GM10266 (cell line): ENCODE measurements around the gene ITGAE.

Experiments used
- DNase-seq: peaks from one replicate; pipeline ENCODE4 v3.0.0; 2012; ENCODE audit errors: extremely low spot score
- CTCF ChIP-seq: IDR thresholded peaks from 2 replicates; pipeline ENCODE4 v1.5.1; 2012; ENCODE audit warnings: mild to moderate bottlenecking, low read depth; ENCODE audit not compliant: control insufficient read depth, insufficient read depth; ENCODE audit errors: missing control alignments

ITGAE gene

GRCh38 chr17:3683054-3683511, 117.9 kb downstream of the ITGAE start:
- peak; percentile 88 for DNase-seq
- TF ChIP-seq CTCF: peak; percentile 97

DNA sequence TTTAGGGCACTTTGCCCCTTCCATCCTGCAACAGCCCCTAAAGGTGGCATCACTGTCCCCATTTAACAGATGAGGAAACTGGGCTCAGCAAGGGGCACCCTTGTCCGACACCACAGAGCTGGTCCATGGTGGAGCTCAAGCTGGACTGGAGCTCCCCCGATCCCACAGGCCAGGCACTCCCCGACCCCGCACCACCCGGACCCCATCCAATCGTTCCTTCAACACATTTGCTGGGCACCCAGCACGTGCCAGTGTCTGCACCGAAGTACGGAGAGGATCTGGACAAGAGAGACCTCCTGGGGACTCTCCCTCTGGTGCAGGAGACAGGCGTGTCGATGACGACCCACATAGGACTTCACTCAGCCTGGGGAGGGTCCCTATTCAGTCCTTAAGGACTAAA, 119.0 kb downstream of the ITGAE start:
- TF ChIP-seq CTCF: no peak
- no peak for DNase-seq

GRCh38 chr17:3681565-3681964, 119.4 kb downstream of the ITGAE start:
- no peak for TF ChIP-seq CTCF
- no peak for DNase-seq

GRCh38 chr17:3681057-3681456, 119.9 kb downstream of the ITGAE start:
- TF ChIP-seq CTCF: no peak
- DNase-seq: no peak

DNA sequence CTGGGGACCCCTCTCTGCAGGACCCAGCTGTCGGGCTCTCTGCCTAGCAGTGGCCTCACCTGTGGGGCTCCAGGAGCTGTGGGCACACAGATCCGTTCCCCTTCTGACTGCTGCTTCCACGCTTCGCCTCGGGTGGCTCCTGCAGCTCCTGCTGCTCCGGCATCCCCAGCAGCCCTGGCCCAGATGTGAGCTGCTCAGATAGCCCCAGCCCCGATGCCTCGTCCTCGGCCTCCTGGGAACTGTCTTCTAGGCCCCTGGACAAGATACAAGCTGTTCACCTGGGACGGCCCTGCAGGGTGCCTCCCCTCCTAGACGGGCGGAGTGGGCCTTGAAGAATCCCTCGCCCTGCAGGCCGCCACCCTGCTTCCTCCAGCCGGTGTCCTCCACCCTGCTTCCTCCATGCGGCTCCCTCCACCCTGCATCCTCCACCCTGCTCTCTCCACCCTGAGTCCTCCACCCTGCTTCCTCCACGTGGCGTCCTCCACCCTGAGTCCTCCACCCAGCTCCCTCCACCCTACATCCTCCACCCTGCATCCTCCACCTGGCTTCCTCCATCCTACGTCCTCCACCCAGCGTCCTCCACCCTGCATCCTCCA, 121.4 kb downstream of the ITGAE start:
- TF ChIP-seq CTCF: no peak
- DNase-seq: no peak

DNA sequence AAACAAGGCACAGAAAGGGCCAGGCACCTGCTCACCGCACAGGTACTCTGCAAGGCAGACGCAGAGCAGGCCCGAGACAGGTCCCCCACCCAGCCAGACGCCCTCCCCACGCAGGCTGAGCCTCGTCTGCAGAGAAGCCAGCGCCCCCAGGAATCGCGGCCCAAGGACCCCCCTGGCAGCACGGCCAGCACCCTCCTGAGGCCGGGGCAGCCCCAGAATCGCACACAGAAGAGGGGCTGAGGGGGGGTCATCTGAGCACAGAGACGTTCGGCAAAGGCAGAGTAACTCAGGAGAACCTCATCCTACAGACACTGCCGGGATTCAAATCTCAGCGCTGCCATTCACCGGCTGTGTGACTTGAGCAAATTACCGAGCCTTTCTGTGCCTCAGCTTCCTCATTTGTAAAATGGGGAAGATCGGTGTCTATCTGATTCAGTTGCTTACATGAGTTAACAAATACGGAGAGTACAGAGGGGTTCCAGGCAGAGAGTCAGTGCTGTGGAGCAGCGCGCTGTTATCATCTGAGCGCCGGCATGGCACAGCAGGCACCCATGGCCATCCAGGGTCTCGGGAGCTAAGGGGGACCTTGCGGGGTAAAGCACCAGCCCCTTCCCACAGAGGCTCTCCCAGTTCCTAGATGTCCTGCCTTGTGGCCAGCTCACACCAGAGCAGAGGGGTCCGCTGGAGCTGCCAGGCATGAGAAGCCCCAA, 122.0 kb downstream of the ITGAE start:
- no peak for DNase-seq
- TF ChIP-seq CTCF: no peak
